Activated CD8-positive, alpha-beta memory T cell treated with anti-CD3 and anti-CD28 coated beads, Interleukin-2, amount 50 U/mL, for 48 hours (primary cell): ENCODE results near the gene PRKCI.
"Not testable (repeated sequence)": the region's sequence is repeated elsewhere in the genome, so short reads cannot be mapped to it uniquely, and the experiment has no call there.

Source experiments
- DNase-seq: peaks from one replicate; pipeline ENCODE4 v3.0.0-alpha.2; 2020

PRKCI gene

DNA sequence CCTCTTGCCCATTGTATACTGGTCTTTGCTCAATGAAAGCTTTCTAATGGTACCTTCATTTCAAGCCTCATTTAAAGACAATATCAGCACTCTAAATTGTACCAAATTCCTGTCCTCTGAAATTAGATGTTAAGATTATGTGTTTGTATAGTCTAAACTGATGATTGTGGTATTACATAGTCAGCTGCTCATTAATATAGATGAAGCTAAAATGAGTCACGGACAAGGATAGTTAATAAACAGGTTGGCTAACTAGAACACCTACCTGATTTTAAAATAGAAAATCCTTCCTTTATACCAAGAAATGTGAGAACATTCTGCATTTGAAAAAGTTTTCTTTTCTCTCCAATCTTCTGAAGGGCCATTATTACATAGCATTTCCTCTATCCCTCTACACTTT lies 2.9 kb downstream of the PRKCI start:
- no peak for DNase-seq

DNA sequence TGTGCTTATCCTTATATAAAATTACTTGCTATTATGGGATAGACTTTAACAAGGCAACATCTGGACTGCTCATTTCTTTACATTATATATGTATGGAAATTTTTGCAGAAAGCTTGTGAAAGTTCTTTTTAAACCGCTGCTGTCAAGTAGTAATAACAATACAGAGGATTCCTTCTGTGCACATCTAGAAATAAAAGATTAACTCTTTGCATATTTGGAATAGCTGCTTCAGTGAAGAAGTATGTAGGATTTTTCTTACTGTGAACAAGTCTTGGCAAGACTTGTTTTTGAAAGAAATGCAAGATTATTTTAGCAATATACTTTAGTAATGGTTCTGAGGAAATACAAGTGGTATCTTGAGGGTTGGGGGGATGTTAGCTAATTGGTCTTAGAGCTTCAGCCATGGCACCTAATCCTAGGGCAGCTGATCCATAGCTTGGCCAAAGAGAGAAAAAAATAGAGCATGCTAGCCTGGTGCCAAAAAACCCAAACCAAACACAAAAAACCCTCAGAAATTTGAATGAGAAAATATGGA lies 4.3 kb downstream of the PRKCI start:
- DNase-seq, result no peak

DNA sequence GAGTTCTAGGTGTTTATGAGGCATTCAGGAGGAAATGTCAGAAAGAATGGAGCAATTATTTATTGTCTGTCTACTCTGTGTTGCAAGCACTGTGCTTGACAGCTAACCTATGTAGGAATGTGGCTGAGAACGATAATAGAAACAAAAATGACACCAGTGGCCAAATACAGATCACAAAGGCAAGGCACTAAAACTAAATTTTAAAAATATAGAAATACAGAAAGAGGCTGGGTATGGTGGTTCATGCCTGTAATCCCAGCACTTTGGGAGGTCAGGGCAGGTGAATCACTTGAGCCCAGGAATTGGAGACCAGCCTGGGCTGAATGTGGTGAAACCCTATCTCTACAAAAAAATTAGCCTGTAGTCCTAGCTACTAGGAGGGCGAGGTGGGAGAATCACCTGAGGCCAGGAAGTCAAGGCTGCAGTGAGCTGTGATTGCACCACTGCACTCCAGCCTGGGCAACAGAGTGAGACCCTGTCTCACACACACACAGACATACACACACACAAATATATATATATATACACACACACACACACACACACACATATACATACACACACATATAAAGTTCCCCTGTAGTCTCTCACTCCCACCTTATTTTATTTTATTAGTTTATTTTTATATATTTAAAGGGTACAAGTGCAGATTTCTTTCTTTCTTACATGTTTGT lies 6.0 kb downstream of the PRKCI start:
- DNase-seq, result no peak

DNA sequence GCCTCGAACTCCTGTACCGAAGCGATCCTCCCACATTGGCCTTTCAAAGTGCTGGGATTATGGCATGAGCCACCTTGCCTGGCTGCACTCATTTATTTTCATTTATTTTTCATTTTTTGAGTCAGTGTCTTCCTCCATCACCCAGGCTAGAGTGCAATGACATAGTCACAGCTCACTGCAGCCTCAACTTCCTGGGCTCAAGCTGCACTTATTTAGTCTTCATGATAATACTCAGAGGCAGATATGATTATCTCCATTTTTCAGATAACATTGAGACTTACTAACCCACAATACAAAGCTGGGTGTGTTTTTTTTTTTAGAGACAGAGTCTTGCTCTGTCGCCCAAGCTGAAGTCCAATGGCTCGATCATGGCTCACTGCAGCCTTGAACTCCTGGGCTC lies 10.0 kb downstream of the PRKCI start:
- DNase-seq, result no peak

DNA sequence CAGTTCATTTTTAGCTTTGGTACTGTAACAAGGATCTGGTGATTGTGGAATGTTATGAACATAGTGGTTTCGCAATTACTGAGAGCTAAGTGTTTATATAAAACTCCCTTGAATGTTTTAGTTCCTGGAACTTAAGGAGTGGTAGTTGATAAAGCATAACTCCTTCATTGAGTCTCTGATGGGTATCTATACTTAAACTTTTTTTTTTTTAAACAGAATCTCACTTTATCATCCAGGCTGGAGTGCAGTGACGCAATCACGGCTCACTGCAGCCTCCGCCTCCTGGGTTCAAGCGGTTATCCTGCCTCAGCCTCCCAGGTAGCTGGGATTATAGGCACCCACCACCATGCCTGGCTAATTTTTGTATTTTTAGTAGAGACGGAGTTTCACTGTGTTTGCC lies 11.3 kb downstream of the PRKCI start:
- DNase-seq, result no peak

DNA sequence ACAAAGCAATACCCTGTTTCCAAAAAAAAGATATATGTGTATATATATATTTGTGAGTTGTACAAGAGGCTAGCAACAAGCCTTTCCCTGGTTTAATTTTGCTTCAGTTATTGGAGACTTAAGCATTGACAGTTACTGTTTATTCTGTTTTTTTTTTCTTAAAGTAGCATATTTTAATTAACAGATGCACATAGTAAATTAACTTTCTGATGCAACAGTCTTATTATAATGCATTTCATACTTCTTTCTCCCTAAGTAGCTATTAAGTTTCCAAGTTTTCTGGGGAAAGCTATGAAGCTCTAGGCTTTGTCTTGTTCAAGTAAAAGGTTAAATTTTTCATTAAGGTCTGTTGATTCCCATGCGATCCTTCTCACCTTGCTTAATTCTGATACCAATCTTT lies 17.9 kb downstream of the PRKCI start:
- no peak for DNase-seq

DNA sequence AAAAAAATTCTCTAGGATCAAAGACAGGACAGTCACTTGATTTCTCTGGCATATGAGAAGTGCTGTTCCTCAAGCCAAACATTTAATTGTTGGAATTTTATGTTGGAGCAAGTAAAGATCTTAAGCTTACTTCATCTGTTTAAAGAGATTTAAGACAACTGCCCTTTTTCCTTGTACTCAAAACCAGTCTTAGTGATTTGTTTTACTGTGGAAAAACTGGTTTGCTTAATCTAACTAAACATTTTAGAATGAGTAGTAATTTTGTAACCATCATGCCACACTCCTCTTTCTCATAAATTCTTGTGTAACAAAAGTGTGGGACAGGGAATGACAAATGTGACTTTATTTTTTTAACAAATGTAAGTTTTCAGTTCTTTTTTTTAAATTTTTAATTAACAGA lies 18.4 kb downstream of the PRKCI start:
- DNase-seq, result no peak

DNA sequence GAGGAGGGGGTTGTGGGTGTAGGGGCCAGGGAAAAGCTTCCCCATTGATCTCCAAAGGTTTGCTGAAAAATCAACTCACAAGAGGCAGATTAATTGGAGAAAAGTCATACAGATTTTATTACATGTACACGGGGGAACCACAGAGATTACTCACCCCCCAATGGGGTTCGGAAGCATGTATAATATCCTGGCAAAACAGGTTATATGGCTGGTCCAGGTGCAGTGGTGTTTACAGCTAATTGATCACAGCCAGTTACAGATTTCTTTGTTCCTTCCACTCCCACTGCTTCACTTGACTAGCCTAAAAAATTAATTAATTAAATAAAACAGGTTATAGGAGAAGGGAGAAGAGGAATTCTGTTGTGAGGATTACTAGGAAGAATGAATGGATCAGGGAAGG lies 22.4 kb downstream of the PRKCI start:
- no peak for DNase-seq

DNA sequence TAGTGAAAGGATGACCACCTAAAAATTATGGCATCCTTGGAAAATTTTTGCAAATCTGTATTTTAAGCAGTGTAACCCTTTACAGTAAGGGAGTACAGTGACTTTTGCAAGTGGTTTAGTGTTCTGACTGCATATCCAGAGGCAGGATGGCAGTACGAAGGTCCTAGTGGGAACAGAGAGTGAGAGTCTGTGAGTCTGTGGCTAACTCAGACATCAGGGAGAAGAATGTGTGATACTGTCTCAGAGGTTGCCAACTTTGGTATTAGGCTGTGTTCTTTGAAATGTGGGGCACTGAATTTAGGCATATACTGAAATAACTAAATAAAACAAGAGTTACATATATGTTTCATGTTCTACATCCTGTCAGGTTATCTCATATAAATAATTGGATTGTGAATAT lies 25.7 kb downstream of the PRKCI start:
- DNase-seq, result no peak

DNA sequence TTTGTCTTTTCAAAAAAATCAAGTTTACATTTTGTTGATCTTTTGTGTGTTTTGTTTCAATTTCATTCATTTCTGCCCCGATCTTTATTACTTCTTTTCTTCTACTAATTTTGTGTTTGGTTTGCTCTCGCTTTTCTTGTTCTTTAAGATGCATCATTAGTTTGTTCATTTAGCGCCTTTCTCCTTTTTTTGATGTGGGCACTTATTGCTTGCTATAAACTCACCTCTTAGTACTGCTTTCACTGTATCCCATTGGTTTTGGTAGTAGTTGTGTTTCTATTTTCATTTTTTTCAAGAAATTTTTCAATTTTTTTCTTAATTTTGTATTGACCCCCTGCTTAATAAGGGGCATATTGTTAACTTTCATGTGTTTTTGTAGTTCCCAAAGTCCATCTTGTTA lies 34.4 kb downstream of the PRKCI start:
- no peak for DNase-seq

DNA sequence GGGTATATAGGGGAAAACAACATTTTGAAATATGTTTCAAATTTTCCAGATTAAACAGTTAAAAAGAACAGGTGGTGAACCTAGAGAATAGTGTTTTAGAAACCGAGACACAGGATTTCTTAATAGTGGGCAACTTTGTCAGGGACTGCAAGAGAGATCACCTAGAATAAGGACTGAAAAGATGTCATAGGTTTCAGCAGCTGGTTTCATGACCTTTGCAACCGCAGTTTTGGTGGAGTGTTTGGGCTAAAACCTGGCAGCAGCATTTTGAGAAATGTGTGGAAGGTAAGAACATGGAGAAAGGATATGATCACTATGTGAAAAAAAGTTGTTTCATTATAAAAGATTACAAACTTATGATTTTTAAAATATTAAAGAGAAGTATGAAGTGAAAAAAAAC lies 34.9 kb downstream of the PRKCI start:
- no peak for DNase-seq

DNA sequence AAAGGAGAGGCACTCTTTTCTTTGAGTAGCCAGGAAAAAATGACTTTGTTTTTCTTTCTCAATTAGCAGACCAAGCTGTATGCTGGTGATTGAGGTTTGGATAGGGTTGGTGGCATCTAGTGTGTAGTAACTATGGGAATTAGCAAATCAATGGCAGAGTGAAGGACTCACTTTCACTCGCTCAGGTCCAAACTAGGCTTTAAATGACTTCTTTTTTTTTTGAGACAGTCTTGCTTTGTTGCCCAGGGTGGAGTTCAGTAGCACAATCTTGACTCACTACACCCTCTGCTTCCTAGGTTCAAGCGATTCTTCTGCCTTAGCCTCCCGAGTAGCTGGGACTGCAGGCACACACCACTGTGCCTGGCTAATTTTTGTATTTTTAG lies 35.9 kb downstream of the PRKCI start:
- no peak for DNase-seq

DNA sequence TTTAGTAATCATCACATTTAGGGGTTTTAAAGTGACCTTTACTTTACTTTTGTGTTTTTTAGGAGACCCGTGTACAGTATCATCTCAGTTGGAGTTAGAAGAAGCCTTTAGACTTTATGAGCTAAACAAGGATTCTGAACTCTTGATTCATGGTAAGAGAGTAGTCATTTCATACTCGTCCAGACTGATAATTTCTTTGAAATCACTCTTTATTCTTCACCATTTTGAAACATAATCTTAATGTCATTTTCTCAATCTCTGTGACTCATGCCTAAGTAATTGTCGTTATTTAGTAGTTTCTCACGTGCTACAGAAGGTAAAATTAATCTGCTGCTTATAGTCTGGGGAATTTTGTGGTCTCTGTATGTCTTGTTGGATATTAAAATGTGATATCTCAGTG lies 37.7 kb downstream of the PRKCI start:
- no peak for DNase-seq

DNA sequence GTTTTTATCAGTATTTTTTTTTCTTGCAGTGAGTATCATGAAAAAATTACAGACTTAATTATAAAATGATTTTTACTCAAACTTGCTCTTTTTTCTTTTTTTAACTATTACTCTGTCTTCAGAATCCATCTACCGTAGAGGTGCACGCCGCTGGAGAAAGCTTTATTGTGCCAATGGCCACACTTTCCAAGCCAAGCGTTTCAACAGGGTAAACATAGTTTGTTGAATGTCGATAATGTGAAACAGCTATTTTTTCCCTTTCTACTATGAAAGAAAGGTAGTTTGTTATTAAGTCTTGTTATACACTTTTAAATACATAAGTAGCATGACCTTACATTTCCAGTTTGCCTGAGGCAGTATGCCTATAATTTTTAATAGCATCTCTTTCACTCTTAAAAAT lies 45.6 kb downstream of the PRKCI start:
- DNase-seq, result no peak

DNA sequence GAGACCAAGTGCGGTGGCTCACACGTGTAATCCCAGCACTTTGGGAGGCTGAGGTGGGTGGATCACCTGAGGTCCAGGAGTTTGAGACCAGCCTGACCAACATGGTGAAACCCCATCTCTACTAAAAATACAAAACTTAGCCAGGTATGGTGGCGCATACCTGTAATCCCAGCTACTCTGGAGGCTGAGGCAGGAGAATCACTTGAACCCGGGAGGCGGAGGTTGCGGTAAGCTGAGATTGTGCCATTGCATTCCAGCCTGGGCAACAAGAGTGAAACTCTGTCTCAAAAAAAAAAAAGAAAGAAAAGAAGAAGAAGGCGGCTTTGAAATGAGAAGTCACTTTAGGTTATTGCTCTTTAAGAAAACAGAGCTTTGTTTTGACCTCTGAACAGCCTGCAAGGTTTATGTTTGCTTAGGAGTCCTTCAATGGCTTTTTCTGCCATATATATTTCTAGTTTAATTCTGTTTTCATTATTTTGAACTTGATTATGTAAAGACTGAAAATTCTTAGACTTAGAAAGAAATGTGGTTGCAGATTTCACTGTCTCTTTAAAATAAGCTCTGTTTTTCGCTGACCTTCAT lies 47.5 kb downstream of the PRKCI start:
- not testable (repeated sequence) for DNase-seq

DNA sequence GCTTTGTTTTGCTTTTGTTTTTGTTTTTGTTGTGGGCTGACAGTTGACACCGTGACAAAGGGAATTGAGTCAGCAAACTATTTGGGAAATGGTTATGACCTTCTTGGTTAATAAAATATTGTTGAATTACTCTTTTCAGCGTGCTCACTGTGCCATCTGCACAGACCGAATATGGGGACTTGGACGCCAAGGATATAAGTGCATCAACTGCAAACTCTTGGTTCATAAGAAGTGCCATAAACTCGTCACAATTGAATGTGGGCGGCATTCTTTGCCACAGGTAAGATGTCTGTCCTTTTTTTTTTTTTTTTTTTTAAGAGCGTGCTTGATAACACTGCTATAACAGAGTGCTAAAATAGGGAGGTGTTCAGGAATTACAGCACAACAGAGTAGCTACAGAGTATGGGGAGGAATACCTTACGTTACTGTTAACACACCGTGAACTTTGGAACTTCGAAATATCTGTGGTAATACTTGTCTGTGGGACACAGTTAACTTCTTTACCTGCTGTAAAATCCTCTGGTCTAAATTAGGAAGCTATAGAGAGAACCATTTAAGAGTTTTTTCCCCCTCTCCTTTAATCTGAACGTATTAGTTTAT lies 48.2 kb downstream of the PRKCI start:
- no peak for DNase-seq

DNA sequence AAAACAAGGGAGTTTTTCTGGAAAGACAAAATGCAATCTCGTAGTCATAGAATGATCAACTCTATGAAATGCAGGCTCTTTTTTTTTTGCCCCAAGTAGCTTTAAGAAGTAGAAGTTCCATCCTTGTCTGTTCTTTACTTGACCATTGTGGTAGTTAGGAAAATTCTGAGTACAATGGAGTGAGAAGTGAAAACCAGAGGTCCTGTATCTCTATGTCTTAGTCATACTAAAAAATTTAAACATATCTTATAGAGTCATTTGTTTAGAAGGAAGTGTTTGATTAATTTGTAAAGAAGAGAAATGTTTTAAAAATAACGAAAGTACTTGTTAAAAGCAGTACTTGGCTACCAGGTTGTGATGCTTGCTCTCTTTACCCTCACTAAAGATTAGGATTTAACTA lies 52.4 kb downstream of the PRKCI start:
- no peak for DNase-seq

DNA sequence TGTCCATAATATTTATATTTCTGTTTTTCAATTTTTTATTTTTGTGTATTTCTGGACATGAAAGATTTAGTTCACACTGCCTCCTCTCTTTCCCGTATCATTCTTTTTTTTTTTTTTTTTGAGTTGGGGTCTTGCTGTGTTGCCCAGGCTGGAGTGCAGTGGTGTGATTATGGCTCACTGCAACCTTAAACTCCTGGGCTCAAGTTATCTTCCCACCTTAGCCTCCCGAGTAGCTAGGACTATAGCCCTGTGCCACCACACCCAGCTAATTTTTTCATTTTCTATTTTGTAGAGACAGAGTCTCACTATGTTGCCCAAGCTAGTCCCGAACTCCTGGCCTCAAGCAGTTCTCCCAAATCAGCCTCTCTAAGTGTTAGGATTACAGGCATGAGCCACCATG lies 53.6 kb downstream of the PRKCI start:
- no peak for DNase-seq

DNA sequence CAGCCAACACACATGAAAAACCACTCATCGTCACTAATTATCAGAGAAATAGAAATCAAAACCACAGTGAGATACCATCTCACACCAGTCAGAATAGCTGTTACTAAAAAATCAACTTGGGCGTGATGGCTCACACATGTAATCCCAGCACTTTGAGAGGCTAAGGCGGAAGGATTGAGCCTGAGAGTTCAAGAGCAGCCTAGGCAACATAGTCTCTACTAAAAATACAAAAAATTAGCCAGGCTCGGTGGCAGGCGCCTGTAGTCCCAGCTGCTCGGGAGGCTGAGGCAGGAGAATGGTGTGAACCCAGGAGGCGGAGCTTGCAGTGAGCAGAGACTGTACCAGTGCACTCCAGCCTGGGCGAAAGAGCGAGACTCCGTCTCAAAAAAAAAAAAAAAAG lies 55.1 kb downstream of the PRKCI start:
- DNase-seq, result not testable (repeated sequence)

DNA sequence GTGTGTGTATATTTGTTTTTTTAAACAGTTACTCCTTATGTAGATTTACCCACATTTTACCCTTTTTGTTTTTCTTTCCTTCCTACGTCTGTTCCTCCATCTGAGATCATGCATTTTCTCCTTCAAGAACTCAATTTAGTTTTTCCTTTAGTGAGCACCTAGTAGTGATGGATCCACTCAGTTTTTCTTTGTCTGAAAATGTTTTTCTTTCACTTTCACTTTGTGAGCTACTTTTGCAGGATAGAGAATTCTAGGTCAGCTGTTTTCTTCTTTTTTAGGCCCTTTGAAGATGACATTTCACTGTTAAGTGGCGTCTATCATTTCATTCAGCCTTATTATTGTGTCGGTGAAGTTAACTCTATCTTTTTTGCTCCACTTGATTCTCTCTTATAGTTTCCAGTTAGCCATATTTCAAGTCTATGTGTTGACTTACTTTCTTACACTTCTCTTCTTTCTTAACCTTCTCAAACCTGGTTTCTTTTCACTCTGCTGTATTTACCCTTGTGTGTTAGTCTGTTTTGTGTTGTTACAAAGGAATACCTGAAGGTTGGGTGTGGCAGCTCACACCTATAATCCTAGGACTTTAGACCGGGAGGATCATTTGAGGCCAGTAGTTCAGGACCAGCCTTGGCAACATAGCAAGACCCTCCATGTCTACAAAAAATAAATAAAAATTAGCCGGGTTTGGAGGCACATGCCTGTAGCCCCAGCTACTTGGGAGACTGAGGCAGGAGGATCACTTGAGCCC lies 55.8 kb downstream of the PRKCI start:
- DNase-seq, result no peak

DNA sequence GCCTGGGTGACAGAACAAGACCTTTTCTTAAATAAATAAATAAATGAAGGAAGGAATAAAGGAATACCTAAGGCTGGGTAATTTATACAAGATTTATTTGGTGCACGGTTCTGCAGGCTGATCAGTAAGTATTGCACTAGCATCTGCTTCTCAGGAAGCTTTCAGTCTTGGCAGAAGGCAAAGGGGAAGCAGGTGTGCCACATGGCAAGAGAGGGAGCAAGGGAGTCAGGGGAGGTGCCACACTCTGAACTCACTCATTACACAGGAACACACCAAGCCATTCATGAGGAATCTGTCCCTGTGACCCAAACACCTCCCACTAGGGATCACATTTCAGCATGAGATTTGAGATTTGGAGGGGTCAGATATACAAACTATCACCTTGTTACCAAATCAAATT lies 56.4 kb downstream of the PRKCI start:
- DNase-seq, result no peak

DNA sequence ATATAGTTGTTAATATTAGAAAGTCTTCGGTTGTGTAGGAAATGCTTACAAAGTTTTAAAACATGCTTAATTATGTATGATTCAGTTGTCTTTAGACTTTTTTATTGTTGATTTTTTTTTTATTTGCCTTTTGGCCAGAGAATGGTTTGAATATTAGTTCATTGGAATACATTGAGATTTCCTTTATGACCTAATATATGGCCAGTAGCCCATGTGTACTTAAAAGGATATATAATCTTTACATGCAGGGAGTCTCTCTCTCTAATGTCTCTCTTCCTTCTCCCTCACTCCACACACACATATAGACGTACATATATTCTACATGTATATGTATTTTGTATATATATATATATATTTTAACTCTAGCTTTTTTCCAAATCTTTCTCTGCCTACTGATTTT lies 68.0 kb downstream of the PRKCI start:
- DNase-seq, result no peak

DNA sequence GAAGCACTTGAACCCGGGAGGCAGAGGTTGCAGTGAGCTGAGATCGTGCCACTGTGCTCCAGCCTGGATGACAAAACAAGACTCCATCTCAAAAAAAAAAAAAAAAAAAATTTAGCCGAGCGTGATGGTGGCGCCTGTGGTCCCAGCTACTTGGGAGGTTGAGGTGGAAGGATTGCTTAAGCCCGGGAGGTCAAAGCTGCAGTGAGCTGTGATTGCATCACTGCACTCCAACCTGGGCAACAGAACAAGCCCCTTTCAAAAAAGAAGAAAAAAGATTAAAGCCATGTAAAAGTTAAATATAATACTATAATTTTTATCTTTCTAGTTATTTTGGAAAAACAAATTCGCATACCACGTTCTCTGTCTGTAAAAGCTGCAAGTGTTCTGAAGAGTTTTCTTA lies 73.4 kb downstream of the PRKCI start:
- no peak for DNase-seq

DNA sequence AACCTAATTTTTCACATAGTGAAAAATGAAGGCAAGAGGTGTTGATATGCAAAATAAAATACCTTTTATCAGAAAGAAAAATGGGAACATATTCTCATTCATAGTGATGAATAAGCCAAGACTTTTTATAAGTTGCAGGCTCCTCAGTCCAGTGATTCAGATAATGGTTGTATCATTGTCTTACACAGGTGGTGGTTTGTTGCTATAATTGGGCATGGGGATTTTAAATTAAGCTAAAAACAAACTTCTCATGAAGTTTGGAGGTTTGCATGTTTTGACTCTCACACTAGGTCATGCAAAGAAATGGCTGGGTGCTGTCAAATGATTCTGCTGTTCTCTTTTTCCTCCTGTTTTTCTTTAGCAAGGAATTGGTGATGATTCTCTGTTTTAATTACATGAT lies 74.5 kb downstream of the PRKCI start:
- no peak for DNase-seq
